Activated CD4-positive, alpha-beta T cell treated with anti-CD3 and anti-CD28 coated beads, Interleukin-2, amount 10 ng/mL, durations not matched to agents 24 days and 14 days (primary cell): ENCODE results near the gene CDC42BPA. TPM values are rescaled to one million over a fixed set of nuclear protein-coding genes. Genes with fewer than 3 reads are reported as not detected.
A peak's percentile ranks its signal among the peaks of the same experiment; 100 is the strongest.
"Not testable (repeated sequence)": the region's sequence is repeated elsewhere in the genome, so short reads cannot be mapped to it uniquely, and the experiment has no call there.

Experiments used
- DNase-seq: peaks from one replicate; pipeline ENCODE4 v3.0.0; 2022
- H3K27ac Mint-ChIP-seq: one replicate; pipeline ENCODE4 v1.8.0; 2022; ENCODE audit warnings: mild to moderate bottlenecking, mixed read lengths
- H3K27me3 Mint-ChIP-seq: one replicate; pipeline ENCODE4 v1.8.0; 2022; ENCODE audit warnings: mixed read lengths
- H3K36me3 Mint-ChIP-seq: one replicate; pipeline ENCODE4 v1.8.0; 2022; ENCODE audit warnings: low read depth, mild to moderate bottlenecking, mixed read lengths
- H3K4me1 Mint-ChIP-seq: one replicate; pipeline ENCODE4 v1.8.0; 2021; ENCODE audit warnings: mixed read lengths
- H3K4me3 Mint-ChIP-seq: one replicate; pipeline ENCODE4 v1.8.0; 2022; ENCODE audit warnings: mild to moderate bottlenecking, moderate library complexity, mixed read lengths
- H3K9me3 Mint-ChIP-seq: one replicate; pipeline ENCODE4 v1.8.0; 2021; ENCODE audit warnings: mixed read lengths
- intact Hi-C: fragments of 100-400 bp; cut with micrococcal nuclease; formaldehyde crosslinking; loops from one replicate; pipeline ENCODE4 v1.15.1; 2023
- total RNA-seq: library from RNA; stranded (reverse); gene quantifications from 2 replicates; pipeline ENCODE4 v1.2.3, GENCODE V29; 2022

Gene CDC42BPA
- 1.2 TPM in 2 replicates for total RNA-seq

- Mint-ChIP-seq H3K4me1 (peaks cover 9% of the 10 kb centered on the region), H3K9me3 (no peaks in the 10 kb centered on the region), H3K27me3 (peaks cover 64% of the 10 kb centered on the region), H3K36me3 (peaks cover 2% of the 10 kb centered on the region), H3K27ac (no peak within 1 kb of the TSS), H3K4me3 (peak within 1 kb of the TSS; percentile 84)
- DNase-seq, result peak; percentile 74
- intact Hi-C loops, result no loop called here
These were observed at the start of gene CDC42BPA for GRCh38 chr1:227318016-227318852. CDC42BPA (minus strand) TSS chr1:227318492; CDS start chr1:227317182, 1,310 bp downstream.

DNA sequence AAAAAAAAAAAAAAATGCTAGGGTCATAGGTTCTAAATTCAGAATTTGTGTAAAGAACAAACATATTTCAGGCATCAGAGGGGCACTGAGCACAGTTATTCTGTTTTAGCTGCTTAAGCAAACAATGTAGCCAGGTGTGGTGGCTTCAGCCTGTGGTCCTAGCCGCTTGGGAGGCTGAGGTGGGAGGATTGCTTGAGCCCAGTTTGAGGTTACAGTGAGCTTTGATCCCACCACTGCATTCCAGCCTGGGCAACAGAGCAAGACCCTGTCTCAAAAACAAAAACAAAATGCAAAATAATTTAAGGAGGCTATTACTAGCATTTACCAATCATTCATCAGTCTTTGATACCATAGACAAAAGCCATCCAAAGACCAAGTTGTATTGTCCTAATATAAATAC lies 49.7 kb upstream of the CDC42BPA start:
- Mint-ChIP-seq H3K9me3 (no peaks in the 10 kb centered on the region), H3K36me3 (no peaks in the 10 kb centered on the region), H3K27ac (no peak overlapping the region), H3K27me3 (no peaks in the 10 kb centered on the region), H3K4me3 (no peak overlapping the region), H3K4me1 (no peaks in the 10 kb centered on the region)
- DNase-seq, result no peak
- intact Hi-C loops, result no loop called here

DNA sequence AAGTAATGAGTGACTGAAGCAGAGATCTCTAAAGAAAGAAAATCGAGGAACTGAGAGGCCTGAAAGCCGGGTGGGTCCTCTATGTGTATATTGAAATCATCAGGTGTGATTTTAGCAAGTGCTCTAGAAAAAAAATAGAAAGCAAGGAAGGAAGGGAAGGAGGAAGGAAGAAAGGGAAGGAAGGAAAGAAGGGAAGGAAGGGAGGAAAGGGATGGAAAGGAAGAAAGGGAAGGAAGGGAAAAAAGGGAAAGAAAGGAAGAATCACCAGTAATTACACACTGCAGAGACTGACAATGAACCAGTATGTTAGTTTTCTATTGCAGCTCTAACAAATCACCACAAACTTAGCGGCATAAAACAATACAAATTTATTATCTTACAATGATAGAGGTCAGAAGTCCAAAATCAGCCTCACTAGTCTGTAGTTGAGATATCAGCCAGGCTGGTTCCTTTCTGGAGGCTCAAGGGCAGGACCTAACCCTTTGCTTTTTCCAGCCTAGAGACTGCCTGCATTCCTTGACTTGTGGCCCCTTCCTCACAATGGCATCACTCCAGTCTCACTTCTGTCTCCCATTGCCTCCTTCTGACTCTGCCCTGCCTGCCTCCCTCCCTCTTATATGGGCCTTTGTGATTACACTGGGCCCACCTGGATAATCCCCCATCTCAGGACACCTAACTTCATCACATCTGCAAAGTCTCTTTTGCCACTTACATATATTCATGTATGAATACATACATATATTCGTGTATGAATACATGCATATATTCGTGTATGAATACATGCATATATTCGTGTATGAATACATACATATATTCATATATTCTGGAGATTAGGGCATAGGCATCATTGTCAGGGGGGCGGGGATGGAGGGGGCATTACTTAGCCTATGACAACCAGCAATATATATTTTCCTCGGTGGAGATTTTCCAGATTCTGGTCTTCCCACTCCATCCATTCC lies 47.5 kb upstream of the CDC42BPA start:
- Mint-ChIP-seq H3K27me3 (no peaks in the 10 kb centered on the region), H3K36me3 (no peaks in the 10 kb centered on the region), H3K4me3 (no peak overlapping the region), H3K27ac (no peak overlapping the region), H3K4me1 (no peaks in the 10 kb centered on the region), H3K9me3 (no peaks in the 10 kb centered on the region)
- intact Hi-C loops, result no loop called here
- no peak for DNase-seq

DNA sequence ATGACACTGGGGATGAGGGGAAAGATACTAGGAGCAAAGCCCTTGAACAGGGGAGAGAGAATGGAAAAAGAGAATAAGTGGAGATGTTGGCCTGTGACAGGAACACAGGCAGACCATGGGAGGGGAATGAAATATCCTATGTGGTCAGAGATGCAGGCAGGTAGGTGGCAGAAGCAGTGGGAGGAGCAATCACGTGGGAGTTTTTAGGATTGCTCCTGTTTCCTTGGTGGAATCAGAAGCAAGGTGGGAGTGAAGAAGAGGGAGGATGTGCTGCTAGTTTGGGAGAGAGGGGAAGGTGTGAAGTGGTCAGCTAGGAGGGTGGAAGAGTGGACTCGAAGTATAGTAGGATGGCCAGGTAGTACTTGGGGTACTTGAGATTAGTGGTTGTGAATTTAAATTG lies 46.4 kb upstream of the CDC42BPA start:
- H3K4me3 Mint-ChIP-seq, result no peak overlapping the region
- intact Hi-C loops, result no loop called here
- H3K9me3 Mint-ChIP-seq, result no peaks in the 10 kb centered on the region
- H3K4me1 Mint-ChIP-seq, result no peaks in the 10 kb centered on the region
- no peak for DNase-seq
- H3K27ac Mint-ChIP-seq, result no peak overlapping the region
- H3K27me3 Mint-ChIP-seq, result no peaks in the 10 kb centered on the region
- no peaks in the 10 kb centered on the region for H3K36me3 Mint-ChIP-seq

DNA sequence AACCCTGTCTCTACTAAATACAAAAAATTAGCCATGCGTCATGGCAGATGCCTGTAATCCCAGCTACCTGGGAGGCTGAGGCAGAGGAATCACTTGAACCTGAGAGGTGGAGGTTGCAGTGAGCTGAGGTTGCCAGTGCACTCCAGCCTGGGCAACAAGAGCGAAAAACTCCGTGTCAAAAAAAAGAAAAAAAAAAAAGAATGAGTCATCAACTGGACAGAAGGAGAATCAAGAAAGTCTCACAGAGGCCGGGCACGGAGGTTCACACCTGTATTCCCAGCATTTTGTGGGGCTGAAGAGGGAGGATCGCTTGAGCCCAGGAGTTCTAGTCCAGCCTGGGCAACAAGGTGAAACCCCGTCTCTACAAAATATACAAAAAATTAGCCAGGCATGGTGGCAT lies 45.5 kb upstream of the CDC42BPA start:
- Mint-ChIP-seq H3K4me1 (no peaks in the 10 kb centered on the region), H3K9me3 (no peaks in the 10 kb centered on the region)

DNA sequence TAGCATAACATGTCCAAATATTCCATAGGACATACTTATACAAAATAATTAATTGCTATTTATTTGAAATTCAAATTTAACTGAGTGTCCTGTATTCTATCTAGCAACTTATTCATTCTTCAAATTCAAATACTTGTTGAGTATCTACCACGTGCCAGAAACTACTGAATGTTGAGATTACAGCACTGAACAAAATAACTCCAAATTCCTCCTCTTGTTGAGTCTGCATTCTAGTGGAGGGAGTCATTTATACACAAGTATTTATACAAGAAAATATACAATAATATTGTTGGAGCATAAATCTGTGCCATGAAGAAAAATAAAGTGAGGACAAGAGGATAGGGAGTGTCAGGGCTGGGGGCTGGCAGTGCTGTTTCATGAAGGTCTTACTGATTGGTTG lies 43.7 kb upstream of the CDC42BPA start:
- H3K36me3 Mint-ChIP-seq, result no peaks in the 10 kb centered on the region
- H3K27ac Mint-ChIP-seq, result no peak overlapping the region
- no peak for DNase-seq
- no peaks in the 10 kb centered on the region for H3K9me3 Mint-ChIP-seq
- H3K4me1 Mint-ChIP-seq, result no peaks in the 10 kb centered on the region
- no peaks in the 10 kb centered on the region for H3K27me3 Mint-ChIP-seq
- intact Hi-C loops, result no loop called here
- H3K4me3 Mint-ChIP-seq, result no peak overlapping the region

More for the DNA sequence above, 45.5 kb upstream of the CDC42BPA start:
- Mint-ChIP-seq H3K36me3 (no peaks in the 10 kb centered on the region), H3K27ac (no peak overlapping the region), H3K4me3 (no peak overlapping the region), H3K27me3 (no peaks in the 10 kb centered on the region)
- intact Hi-C loops, result no loop called here
- DNase-seq, result no peak

DNA sequence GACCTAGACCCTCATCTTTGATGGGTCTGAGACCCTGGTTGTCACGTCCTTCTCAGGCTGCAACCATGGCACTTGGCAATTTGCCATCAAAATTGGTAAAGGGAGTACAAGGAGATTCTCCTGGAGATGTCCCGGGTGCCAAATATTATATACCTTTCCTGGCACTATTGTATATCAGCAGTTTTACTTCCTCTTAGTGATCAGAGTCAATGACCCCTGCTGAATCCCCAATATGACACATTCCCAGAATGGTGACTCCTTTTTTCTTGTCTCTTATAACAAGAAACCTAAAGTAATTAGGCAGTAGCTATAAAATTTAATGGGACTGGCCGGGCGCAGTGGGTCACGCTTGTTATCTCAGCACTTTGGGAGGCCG lies 39.6 kb upstream of the CDC42BPA start:
- H3K9me3 Mint-ChIP-seq, result no peaks in the 10 kb centered on the region
- H3K36me3 Mint-ChIP-seq, result no peaks in the 10 kb centered on the region
- no peak overlapping the region for H3K4me3 Mint-ChIP-seq
- DNase-seq, result no peak
- H3K4me1 Mint-ChIP-seq, result no peaks in the 10 kb centered on the region
- no peak overlapping the region for H3K27ac Mint-ChIP-seq
- intact Hi-C loops, result no loop called here
- no peaks in the 10 kb centered on the region for H3K27me3 Mint-ChIP-seq

GRCh38 chr1:227357171-227357926 lies 39.1 kb upstream of the CDC42BPA start:
- H3K4me3 Mint-ChIP-seq, result no peak overlapping the region
- H3K4me1 Mint-ChIP-seq, result no peaks in the 10 kb centered on the region
- H3K36me3 Mint-ChIP-seq, result no peaks in the 10 kb centered on the region
- H3K27me3 Mint-ChIP-seq, result no peaks in the 10 kb centered on the region
- H3K27ac Mint-ChIP-seq, result no peak overlapping the region
- no peak for DNase-seq
- no peaks in the 10 kb centered on the region for H3K9me3 Mint-ChIP-seq
- intact Hi-C loops, result no loop called here

DNA sequence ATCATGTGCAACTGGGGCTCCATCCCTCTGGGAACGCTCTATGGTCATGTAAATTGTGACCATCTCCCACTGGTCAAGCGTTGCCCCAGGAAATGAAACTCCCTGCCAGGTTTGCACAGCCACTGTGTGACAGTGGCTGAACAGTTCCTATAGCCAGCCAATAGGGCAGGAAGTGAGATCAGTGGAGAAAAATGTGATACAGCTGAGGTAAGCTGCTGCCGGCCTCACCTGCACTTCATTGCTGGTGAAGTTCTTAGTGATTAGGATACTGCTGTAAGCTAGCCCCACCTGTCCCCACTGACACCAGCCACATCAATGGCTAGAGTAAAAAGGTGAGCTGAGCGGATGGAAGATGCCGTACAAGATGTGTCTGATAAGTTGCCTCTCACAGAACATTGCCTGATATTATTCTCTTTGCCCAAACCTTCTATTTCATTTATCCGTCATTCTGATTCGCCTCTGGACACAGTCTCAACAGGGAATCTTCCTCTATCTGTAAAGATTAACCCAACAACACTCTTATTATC lies 38.4 kb upstream of the CDC42BPA start:
- DNase-seq, result no peak
- Mint-ChIP-seq H3K4me1 (no peaks in the 10 kb centered on the region), H3K4me3 (no peak overlapping the region), H3K36me3 (no peaks in the 10 kb centered on the region), H3K27me3 (no peaks in the 10 kb centered on the region), H3K9me3 (no peaks in the 10 kb centered on the region), H3K27ac (no peak overlapping the region)
- intact Hi-C loops, result no loop called here

- Mint-ChIP-seq H3K36me3 (no peaks in the 10 kb centered on the region), H3K27ac (no peak overlapping the region), H3K4me3 (no peak overlapping the region), H3K4me1 (no peaks in the 10 kb centered on the region), H3K27me3 (no peaks in the 10 kb centered on the region), H3K9me3 (no peaks in the 10 kb centered on the region)
- no peak for DNase-seq
- intact Hi-C loops, result no loop called here
These were observed 37.4 kb upstream of the CDC42BPA start for GRCh38 chr1:227355542-227356245.

- no peaks in the 10 kb centered on the region for H3K4me1 Mint-ChIP-seq
- DNase-seq, result no peak
- H3K27me3 Mint-ChIP-seq, result no peaks in the 10 kb centered on the region
- intact Hi-C loops, result no loop called here
- no peaks in the 10 kb centered on the region for H3K9me3 Mint-ChIP-seq
- no peak overlapping the region for H3K4me3 Mint-ChIP-seq
- H3K36me3 Mint-ChIP-seq, result no peaks in the 10 kb centered on the region
- H3K27ac Mint-ChIP-seq, result no peak overlapping the region
These were observed 34.9 kb upstream of the CDC42BPA start for GRCh38 chr1:227353186-227353585.

GRCh38 chr1:227352164-227352563 lies 33.9 kb upstream of the CDC42BPA start:
- H3K36me3 Mint-ChIP-seq, DNase-seq, H3K27ac Mint-ChIP-seq, H3K9me3 Mint-ChIP-seq, H3K4me3 Mint-ChIP-seq, intact Hi-C loops, H3K4me1 Mint-ChIP-seq, H3K27me3 Mint-ChIP-seq: not testable (repeated sequence)

- Mint-ChIP-seq H3K4me1 (no peaks in the 10 kb centered on the region), H3K9me3 (no peaks in the 10 kb centered on the region), H3K4me3 (no peak overlapping the region), H3K27ac (no peak overlapping the region), H3K27me3 (no peaks in the 10 kb centered on the region), H3K36me3 (no peaks in the 10 kb centered on the region)
- DNase-seq, result no peak
- intact Hi-C loops, result no loop called here
These were observed 33.2 kb upstream of the CDC42BPA start for GRCh38 chr1:227351443-227351842.
